ENCODE results near the gene LRRC74A. TPM values are rescaled to one million over a fixed set of nuclear protein-coding genes. Genes with fewer than 3 reads are reported as not detected.

The LRRC74A gene
- total RNA-seq, 1 donor from 2014 or later: not detected

DNA sequence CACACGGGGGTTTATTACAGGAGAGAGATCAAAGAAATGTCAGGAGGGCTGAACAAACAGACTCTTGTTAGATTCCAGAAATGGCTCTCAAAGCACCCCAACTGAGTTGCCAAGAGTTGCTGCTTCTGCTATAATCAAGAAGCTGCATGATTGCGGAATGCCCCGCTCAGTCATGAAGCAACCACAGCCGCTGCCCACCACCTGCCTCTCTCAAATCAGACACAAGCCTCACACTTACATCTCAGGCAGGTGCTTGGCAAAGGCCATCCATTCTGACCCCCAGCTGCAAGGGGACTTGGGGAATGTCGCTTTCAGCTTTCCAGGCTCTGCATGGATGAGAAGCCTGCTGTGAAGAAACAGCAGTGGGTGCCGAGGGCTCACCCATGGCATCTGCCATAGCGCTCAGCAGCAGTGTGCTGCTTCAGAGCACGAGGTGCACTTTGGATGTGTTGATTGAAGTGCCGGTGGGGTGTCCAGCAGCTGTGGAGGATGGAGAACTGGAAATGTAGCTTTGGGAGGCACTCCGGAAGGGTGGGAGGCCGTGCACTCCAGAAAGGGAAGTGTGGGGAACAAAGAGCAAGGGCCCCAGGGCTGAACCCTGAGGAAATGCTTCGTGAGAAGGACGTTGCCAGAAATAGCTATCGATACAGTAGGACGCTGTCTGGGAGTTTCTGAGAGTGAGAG, 37.7 kb downstream of the LRRC74A start:
- Histone ChIP-seq H3K9ac (ENCODE audit: low read depth in 1 of 3, low read length in 3 of 3) (peak overlapping the region in 1 of 3 donors; percentile 21), H3K4me3 (ENCODE audit: low read length in 3 of 3) (peak overlapping the region in 2 of 3 donors; percentile 30 to 35), H3K4me1 (ENCODE audit: control insufficient read depth in 3 of 3, insufficient read depth in 3 of 3, low read length in 3 of 3) (peaks cover 7 to 26% (median 22%) of the 10 kb centered on the region in 3 donors), H3K36me3 (ENCODE audit: control insufficient read depth in 3 of 3, insufficient read depth in 3 of 3, low read length in 3 of 3) (no peaks in the 10 kb centered on the region), H3K27me3 (ENCODE audit: control insufficient read depth in 3 of 3, insufficient read depth in 3 of 3, low read length in 3 of 3) (peaks cover 0 to 27% (median 21%) of the 10 kb centered on the region in 3 donors), H3K9me3 (ENCODE audit: control insufficient read depth in 3 of 3, low read length in 3 of 3) (no peaks in the 10 kb centered on the region), H3K27ac (ENCODE audit: low read depth, low read length) (peak overlapping the region; percentile 72)

DNA sequence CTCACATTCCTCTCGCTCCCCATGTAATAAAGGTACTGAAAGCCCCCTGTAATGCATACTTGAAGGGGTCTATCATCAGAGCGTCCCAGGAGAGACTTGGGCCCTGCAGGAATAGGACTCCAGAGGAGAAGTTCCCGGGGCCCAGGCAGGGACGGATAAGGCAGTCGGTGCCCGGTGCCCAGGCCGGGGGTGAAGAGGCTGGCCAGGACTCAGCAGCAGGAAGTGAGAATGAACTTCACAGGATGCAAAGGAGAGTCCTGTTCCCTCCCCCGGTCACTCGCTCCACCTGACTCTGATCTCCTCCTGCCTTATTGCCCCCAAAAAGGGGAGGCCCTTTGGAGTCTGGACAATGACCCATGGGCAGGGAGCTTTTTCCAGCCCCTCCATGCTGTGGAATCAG, 40.2 kb downstream of the LRRC74A start:
- Histone ChIP-seq H3K4me1 (ENCODE audit: control insufficient read depth in 3 of 3, insufficient read depth in 3 of 3, low read length in 3 of 3) (peaks cover 7 to 28% (median 22%) of the 10 kb centered on the region in 3 donors), H3K4me3 (ENCODE audit: low read length in 3 of 3) (no peak overlapping the region), H3K36me3 (ENCODE audit: control insufficient read depth in 3 of 3, insufficient read depth in 3 of 3, low read length in 3 of 3) (no peaks in the 10 kb centered on the region), H3K27me3 (ENCODE audit: control insufficient read depth in 3 of 3, insufficient read depth in 3 of 3, low read length in 3 of 3) (peaks cover 0 to 44% (median 27%) of the 10 kb centered on the region in 3 donors), H3K9me3 (ENCODE audit: control insufficient read depth in 3 of 3, low read length in 3 of 3) (no peaks in the 10 kb centered on the region), H3K27ac (ENCODE audit: low read depth, low read length) (no peak overlapping the region), H3K9ac (ENCODE audit: low read depth in 1 of 3, low read length in 3 of 3) (no peak overlapping the region)

DNA sequence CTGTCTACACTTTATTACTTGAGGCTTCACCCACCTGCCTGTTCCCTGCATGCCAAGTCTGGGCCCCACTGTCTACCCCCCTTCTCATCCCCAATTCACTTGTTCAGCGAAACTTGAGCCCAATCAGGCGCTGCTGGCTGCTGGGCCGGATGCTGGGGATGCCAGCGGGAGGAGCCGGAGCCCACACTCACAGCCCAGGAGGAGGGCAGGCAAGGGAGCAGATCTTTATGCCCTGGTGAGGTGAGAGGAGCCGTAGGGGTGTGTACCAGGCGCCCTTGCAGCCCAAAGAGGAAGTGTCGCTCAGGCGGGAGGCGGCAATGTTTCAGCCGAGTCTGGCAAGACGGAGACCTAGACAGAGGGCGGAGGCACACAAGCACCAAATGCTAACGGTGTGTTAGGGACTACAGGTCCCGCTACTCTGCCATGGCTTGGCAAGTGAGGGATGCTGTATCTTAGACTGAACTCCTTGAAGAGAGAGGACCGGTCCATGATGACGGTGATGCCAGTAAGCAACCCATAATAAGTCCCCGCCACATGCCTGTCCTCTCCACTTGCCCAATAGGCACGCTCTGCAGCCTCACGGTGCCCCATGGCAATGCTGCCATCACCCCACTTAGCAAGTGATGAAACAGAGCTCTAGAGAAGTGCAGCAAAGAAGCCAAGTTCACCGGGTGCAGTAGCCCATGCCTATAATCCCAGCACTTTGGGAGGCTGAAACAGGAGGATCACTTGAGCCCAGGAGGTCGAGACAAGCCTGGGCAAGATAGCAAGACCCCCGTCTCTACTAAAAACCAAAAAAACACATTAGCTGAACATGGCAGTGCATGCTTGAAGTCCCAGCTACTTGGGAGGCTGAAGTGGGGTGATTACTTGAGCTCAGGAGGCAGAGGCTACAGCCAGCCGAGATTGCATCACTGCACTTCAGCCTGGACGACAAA, 41.6 kb downstream of the LRRC74A start:
- H3K27ac ChIP-seq (ENCODE audit: low read depth, low read length): no peak overlapping the region
- peak overlapping the region in 2 of 3 donors; percentile 13 to 55 for H3K4me3 ChIP-seq (ENCODE audit: low read length in 3 of 3)
- H3K9me3 ChIP-seq (ENCODE audit: control insufficient read depth in 3 of 3, low read length in 3 of 3): no peaks in the 10 kb centered on the region
- peak overlapping the region in 1 of 3 donors; percentile 38 for H3K9ac ChIP-seq (ENCODE audit: low read depth in 1 of 3, low read length in 3 of 3)
- peaks cover 0 to 44% (median 27%) of the 10 kb centered on the region in 3 donors for H3K27me3 ChIP-seq (ENCODE audit: control insufficient read depth in 3 of 3, insufficient read depth in 3 of 3, low read length in 3 of 3)
- H3K36me3 ChIP-seq (ENCODE audit: control insufficient read depth in 3 of 3, insufficient read depth in 3 of 3, low read length in 3 of 3): no peaks in the 10 kb centered on the region
- H3K4me1 ChIP-seq (ENCODE audit: control insufficient read depth in 3 of 3, insufficient read depth in 3 of 3, low read length in 3 of 3): peaks cover 7 to 28% (median 22%) of the 10 kb centered on the region in 3 donors

DNA sequence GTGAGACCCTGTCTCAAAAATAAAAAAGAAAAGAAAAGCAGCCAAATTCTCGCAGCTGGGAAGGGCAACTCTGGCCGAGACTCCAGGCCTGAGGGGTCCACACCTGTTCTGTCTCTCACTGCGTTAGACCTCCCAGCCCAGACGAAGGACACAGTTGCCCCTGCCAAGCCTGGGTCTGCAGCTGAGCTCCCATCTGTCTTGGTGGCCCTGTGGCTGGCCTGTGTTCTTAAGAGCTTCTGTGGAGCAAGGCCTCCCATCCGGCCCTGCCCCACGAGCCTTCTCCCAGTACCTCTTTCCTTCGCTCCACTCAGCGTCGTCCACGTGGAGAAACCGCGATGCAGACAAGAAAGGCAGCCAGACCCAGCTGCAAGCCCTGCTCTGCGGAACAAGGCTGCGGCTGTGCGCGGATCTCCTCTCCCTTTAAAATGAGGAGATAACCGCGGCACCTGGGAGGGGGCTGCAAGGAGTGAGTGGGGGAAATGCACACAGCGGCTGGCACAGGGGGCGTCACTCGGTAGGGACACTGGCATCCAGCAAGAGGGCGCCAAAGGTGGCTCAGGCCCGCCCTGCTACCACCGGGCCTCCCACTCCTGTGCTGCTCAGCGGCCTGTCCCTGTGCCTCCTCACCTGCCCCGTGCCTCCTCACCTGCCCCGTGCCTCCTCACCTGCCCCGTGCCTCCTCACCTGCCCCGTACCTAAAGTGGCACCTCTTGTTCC, 42.4 kb downstream of the LRRC74A start:
- Histone ChIP-seq H3K36me3 (ENCODE audit: control insufficient read depth in 3 of 3, insufficient read depth in 3 of 3, low read length in 3 of 3) (no peaks in the 10 kb centered on the region), H3K9me3 (ENCODE audit: control insufficient read depth in 3 of 3, low read length in 3 of 3) (no peaks in the 10 kb centered on the region), H3K27ac (ENCODE audit: low read depth, low read length) (no peak overlapping the region), H3K4me3 (ENCODE audit: low read length in 3 of 3) (no peak overlapping the region), H3K9ac (ENCODE audit: low read depth in 1 of 3, low read length in 3 of 3) (no peak overlapping the region), H3K27me3 (ENCODE audit: control insufficient read depth in 3 of 3, insufficient read depth in 3 of 3, low read length in 3 of 3) (peaks cover 0 to 42% (median 23%) of the 10 kb centered on the region in 3 donors), H3K4me1 (ENCODE audit: control insufficient read depth in 3 of 3, insufficient read depth in 3 of 3, low read length in 3 of 3) (peaks cover 6 to 28% (median 22%) of the 10 kb centered on the region in 3 donors)

DNA sequence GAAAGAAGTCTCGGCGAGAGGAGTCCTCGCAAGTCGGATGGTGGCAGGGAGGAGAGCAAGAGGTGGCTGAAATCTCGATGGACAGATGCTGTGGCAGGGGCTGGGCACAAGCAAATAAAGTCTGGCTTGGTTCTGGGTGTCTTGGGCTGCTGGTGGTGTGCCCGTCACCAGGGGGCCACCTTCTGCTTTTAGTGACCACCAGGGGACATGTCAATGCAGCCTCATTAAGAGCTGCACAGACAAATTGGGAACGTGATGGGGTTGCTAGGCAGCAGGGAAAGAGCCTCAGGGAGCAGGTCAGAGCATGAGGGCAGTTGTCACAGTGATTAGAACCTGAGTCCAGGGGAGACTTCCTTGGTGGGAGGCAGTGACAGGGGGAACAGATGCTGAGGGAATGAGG, 44.0 kb downstream of the LRRC74A start:
- H3K9ac ChIP-seq (ENCODE audit: low read depth in 1 of 3, low read length in 3 of 3): no peak overlapping the region
- no peaks in the 10 kb centered on the region for H3K9me3 ChIP-seq (ENCODE audit: control insufficient read depth in 3 of 3, low read length in 3 of 3)
- H3K4me3 ChIP-seq (ENCODE audit: low read length in 3 of 3): no peak overlapping the region
- H3K27ac ChIP-seq (ENCODE audit: low read depth, low read length): no peak overlapping the region
- peaks cover 0 to 23% (median 22%) of the 10 kb centered on the region in 3 donors for H3K4me1 ChIP-seq (ENCODE audit: control insufficient read depth in 3 of 3, insufficient read depth in 3 of 3, low read length in 3 of 3)
- H3K36me3 ChIP-seq (ENCODE audit: control insufficient read depth in 3 of 3, insufficient read depth in 3 of 3, low read length in 3 of 3): no peaks in the 10 kb centered on the region
- peaks cover 0 to 38% (median 23%) of the 10 kb centered on the region in 3 donors for H3K27me3 ChIP-seq (ENCODE audit: control insufficient read depth in 3 of 3, insufficient read depth in 3 of 3, low read length in 3 of 3)

DNA sequence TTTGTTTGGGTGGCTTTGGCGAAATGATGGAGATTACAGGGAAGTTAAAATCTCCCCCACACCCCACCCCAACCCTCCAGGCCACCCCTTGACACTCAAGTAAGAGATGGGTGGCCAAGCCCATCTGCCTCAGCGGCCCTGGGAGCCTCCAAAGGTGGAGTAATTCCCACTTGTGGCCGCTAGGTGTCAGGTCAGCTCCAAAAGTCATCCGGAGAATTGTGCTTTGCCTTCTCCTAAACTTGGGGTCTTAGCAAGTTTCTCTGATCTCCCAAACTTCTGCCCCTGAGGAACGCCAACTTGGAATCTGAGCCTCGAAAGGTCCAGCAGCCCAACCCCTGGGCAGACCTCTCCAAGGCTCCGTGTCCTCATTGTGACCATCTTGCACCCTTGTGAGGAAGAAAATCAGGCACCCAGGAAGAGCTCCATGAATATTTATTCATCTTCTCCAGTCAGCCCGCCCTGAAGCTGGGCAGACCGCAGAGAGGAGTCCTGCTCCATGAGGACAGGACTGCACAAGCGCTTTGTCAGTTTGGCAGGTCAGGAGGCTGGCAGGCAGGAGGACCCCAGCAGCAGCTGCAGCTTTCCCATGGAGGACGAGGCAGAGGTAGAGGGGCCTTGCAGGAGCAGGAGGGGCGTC, 46.7 kb downstream of the LRRC74A start:
- no peaks in the 10 kb centered on the region for H3K9me3 ChIP-seq (ENCODE audit: control insufficient read depth in 3 of 3, low read length in 3 of 3)
- no peak overlapping the region for H3K27ac ChIP-seq (ENCODE audit: low read depth, low read length)
- H3K4me3 ChIP-seq (ENCODE audit: low read length in 3 of 3): no peak overlapping the region
- H3K27me3 ChIP-seq (ENCODE audit: control insufficient read depth in 3 of 3, insufficient read depth in 3 of 3, low read length in 3 of 3): peaks cover 0 to 26% (median 15%) of the 10 kb centered on the region in 3 donors
- no peak overlapping the region for H3K9ac ChIP-seq (ENCODE audit: low read depth in 1 of 3, low read length in 3 of 3)
- H3K4me1 ChIP-seq (ENCODE audit: control insufficient read depth in 3 of 3, insufficient read depth in 3 of 3, low read length in 3 of 3): peaks cover 0 to 12% (median 11%) of the 10 kb centered on the region in 3 donors
- H3K36me3 ChIP-seq (ENCODE audit: control insufficient read depth in 3 of 3, insufficient read depth in 3 of 3, low read length in 3 of 3): no peaks in the 10 kb centered on the region

DNA sequence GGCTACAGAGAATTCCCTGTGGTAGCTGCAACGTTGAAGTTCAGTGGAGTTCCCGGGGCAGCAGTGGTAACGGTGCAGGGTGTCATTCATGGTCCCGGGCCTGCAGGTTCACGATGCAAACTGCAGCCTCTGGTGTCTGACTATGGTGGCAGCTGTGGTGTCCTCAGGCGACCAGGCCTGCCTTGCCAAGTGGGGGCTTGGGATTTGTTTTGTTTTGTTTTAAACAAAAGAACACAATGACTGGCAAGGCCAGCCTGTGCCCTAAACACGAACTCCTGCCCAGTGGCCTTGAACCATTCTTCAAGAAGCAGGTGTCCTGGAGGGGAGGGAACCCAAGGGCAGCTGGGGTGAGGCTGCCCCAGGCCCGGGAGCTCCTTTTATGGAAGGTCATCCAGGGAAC, 48.5 kb downstream of the LRRC74A start:
- peaks cover 0 to 3% (median 0%) of the 10 kb centered on the region in 3 donors for H3K4me1 ChIP-seq (ENCODE audit: control insufficient read depth in 3 of 3, insufficient read depth in 3 of 3, low read length in 3 of 3)
- H3K4me3 ChIP-seq (ENCODE audit: low read length in 3 of 3): no peak overlapping the region
- H3K9me3 ChIP-seq (ENCODE audit: control insufficient read depth in 3 of 3, low read length in 3 of 3): no peaks in the 10 kb centered on the region
- H3K9ac ChIP-seq (ENCODE audit: low read depth in 1 of 3, low read length in 3 of 3): no peak overlapping the region
- H3K27me3 ChIP-seq (ENCODE audit: control insufficient read depth in 3 of 3, insufficient read depth in 3 of 3, low read length in 3 of 3): peaks cover 0 to 12% (median 3%) of the 10 kb centered on the region in 3 donors
- H3K36me3 ChIP-seq (ENCODE audit: control insufficient read depth in 3 of 3, insufficient read depth in 3 of 3, low read length in 3 of 3): no peaks in the 10 kb centered on the region
- H3K27ac ChIP-seq (ENCODE audit: low read depth, low read length): no peak overlapping the region

DNA sequence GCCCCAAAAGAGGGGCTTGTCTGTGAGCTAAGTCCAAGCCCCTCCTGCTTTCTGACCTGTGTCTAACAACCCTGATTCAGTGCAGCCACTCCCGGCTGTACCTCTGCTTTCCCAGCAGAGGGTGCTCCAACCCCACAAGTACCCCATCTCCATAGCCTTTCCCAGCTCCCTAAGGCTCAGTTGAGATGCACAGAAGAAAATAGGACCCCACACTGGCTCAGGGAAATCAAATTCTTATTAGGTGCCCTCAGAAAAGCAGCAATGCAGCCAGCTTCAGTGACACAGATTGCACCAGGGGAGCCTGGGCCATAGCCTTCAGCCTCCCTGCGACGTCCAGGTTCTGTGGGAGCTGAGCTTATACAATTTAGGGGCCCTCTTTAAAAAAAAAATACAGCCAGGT, 49.9 kb downstream of the LRRC74A start:
- Histone ChIP-seq H3K9me3 (ENCODE audit: control insufficient read depth in 3 of 3, low read length in 3 of 3) (no peaks in the 10 kb centered on the region), H3K9ac (ENCODE audit: low read depth in 1 of 3, low read length in 3 of 3) (no peak overlapping the region), H3K4me1 (ENCODE audit: control insufficient read depth in 3 of 3, insufficient read depth in 3 of 3, low read length in 3 of 3) (peaks cover 0 to 3% (median 0%) of the 10 kb centered on the region in 3 donors), H3K27ac (ENCODE audit: low read depth, low read length) (no peak overlapping the region), H3K36me3 (ENCODE audit: control insufficient read depth in 3 of 3, insufficient read depth in 3 of 3, low read length in 3 of 3) (no peaks in the 10 kb centered on the region), H3K4me3 (ENCODE audit: low read length in 3 of 3) (no peak overlapping the region), H3K27me3 (ENCODE audit: control insufficient read depth in 3 of 3, insufficient read depth in 3 of 3, low read length in 3 of 3) (no peaks in the 10 kb centered on the region)

DNA sequence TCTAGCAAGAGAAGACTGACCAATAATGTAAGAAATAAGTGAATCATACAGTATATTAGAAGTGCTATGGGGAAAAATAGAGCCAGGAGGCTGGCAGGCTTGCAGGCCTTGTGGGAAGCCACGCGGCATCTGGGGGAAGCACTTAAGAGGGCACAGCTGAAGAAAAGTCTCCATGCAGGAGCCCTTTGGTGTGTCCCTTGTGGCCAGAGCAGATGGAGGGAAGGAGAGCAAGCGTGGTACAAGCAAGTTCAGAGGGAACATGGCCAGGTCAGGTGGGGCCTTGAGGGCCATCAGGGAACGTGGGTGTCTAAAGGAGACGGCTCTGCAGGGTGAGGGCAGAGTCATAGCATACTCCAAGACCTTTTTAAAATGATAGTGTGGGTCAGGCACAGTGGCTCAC, 51.7 kb downstream of the LRRC74A start:
- peaks cover 0 to 3% (median 0%) of the 10 kb centered on the region in 3 donors for H3K4me1 ChIP-seq (ENCODE audit: control insufficient read depth in 3 of 3, insufficient read depth in 3 of 3, low read length in 3 of 3)
- no peaks in the 10 kb centered on the region for H3K9me3 ChIP-seq (ENCODE audit: control insufficient read depth in 3 of 3, low read length in 3 of 3)
- H3K9ac ChIP-seq (ENCODE audit: low read depth in 1 of 3, low read length in 3 of 3): no peak overlapping the region
- H3K27ac ChIP-seq (ENCODE audit: low read depth, low read length): no peak overlapping the region
- peaks cover 0 to 3% (median under 1%) of the 10 kb centered on the region in 3 donors for H3K27me3 ChIP-seq (ENCODE audit: control insufficient read depth in 3 of 3, insufficient read depth in 3 of 3, low read length in 3 of 3)
- no peak overlapping the region for H3K4me3 ChIP-seq (ENCODE audit: low read length in 3 of 3)
- no peaks in the 10 kb centered on the region for H3K36me3 ChIP-seq (ENCODE audit: control insufficient read depth in 3 of 3, insufficient read depth in 3 of 3, low read length in 3 of 3)

Measured in skeletal muscle tissue (tissue), 4 donors.